IPS-18a (cell line): ENCODE measurements around the gene CYP4X1.
"Not testable (repeated sequence)": the region's sequence is repeated elsewhere in the genome, so short reads cannot be mapped to it uniquely, and the experiment has no call there.

Experiments used
- H3K27ac ChIP-seq: one replicate; pipeline ENCODE4 v1.5.1; 2013; ENCODE audit warnings: low read length
- H3K27me3 ChIP-seq: one replicate; pipeline ENCODE4 v1.6.1; 2013; ENCODE audit warnings: mild to moderate bottlenecking, low read length; ENCODE audit not compliant: control insufficient read depth, insufficient read depth
- H3K36me3 ChIP-seq: one replicate; pipeline ENCODE4 v1.6.1; 2013; ENCODE audit warnings: low read depth, low read length; ENCODE audit not compliant: control insufficient read depth
- H3K4me1 ChIP-seq: one replicate; pipeline ENCODE4 v1.6.1; 2013; ENCODE audit warnings: low read depth, low read length; ENCODE audit not compliant: control insufficient read depth
- H3K4me3 ChIP-seq: one replicate; pipeline ENCODE4 v1.5.1; 2013; ENCODE audit warnings: low read length
- H3K9ac ChIP-seq: one replicate; pipeline ENCODE4 v1.6.1; 2013; ENCODE audit warnings: mild to moderate bottlenecking, low read length, moderate library complexity
- H3K9me3 ChIP-seq: one replicate; pipeline ENCODE4 v1.6.1; 2013; ENCODE audit warnings: low read depth, low read length; ENCODE audit not compliant: control insufficient read depth

Gene CYP4X1

GRCh38 chr1:47023268-47024140, at the start of gene CYP4X1:
CYP4X1 (plus strand) TSS chr1:47023669; CDS start chr1:47023818, 149 bp downstream.
- Histone ChIP-seq H3K4me3 (peak within 1 kb of the TSS; percentile 66), H3K9ac (peak within 1 kb of the TSS; percentile 20), H3K27me3 (peaks cover 26% of the 10 kb centered on the region), H3K4me1 (peaks cover 23% of the 10 kb centered on the region), H3K27ac (no peak within 1 kb of the TSS), H3K36me3 (no peaks in the 10 kb centered on the region), H3K9me3 (no peaks in the 10 kb centered on the region)

GRCh38 chr1:46983166-46983829, 40.2 kb upstream of the CYP4X1 start:
- Histone ChIP-seq H3K4me3 (peak overlapping the region; percentile 15), H3K27ac (no peak overlapping the region), H3K27me3 (no peaks in the 10 kb centered on the region), H3K36me3 (no peaks in the 10 kb centered on the region), H3K9me3 (no peaks in the 10 kb centered on the region), H3K4me1 (peaks cover 22% of the 10 kb centered on the region), H3K9ac (no peak overlapping the region)

DNA sequence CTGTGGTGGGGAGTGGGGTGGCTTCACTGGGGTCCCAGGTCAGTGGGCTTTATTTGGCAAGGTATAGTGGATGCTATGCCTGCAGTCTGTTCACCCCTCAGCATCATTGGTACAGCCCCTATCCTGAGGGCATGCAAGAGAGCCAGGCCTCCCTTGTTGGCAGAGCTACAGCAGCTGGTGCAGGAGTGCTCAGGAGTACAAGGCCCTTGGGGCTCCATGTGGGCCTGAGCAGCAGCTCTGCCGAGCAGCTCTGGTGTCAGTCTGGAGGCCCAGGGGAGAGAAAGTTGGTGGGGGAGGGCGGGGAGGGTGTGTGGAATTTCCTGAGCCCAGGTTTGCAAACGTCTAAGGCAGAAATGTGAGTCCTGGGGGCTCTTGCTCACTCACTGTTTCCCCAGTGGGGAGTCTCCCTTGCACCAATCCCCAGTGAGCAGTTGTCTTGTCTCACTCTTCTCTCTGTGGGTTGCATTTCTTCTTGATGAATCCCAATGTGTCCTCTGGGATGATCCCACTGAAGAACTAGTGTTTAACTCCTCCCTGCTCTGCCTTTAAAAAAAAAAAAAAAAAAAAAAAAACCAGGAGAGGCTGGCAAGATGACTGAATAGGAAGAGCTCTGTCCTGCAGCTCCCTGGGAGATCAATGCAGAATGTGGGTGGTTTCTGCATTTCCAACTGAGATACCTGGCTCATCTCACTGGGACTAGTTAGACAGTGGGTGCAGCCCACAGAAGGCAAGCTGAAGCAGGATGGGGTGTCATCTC, 39.5 kb upstream of the CYP4X1 start:
- H3K27ac ChIP-seq, result no peak overlapping the region
- no peaks in the 10 kb centered on the region for H3K36me3 ChIP-seq
- H3K4me1 ChIP-seq, result peaks cover 22% of the 10 kb centered on the region
- H3K9ac ChIP-seq, result no peak overlapping the region
- no peaks in the 10 kb centered on the region for H3K27me3 ChIP-seq
- H3K9me3 ChIP-seq, result no peaks in the 10 kb centered on the region
- H3K4me3 ChIP-seq, result peak overlapping the region; percentile 15

DNA sequence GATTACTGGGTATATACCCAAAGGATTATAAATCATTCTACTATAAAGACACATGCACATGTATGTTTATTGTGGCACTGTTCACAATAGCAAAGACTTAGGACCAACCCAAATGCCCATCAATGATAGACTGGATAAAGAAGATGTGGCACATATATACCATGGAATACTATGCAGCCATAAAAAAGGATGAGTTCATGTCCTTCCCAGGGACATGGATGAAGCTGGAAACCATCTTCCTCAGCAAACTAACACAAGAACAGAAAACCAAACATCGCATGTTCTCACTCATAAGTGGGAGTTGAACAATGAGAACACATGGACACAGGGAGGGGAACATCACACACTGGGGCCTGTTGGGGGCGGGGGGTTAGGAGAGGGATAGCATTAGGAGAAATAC, 32.9 kb upstream of the CYP4X1 start:
- H3K27me3 ChIP-seq, H3K4me1 ChIP-seq, H3K9ac ChIP-seq, H3K4me3 ChIP-seq, H3K9me3 ChIP-seq, H3K27ac ChIP-seq, H3K36me3 ChIP-seq: not testable (repeated sequence)

GRCh38 chr1:46991083-46991923, 32.2 kb upstream of the CYP4X1 start:
- Histone ChIP-seq H3K27me3 (no peaks in the 10 kb centered on the region), H3K9ac (no peak overlapping the region), H3K9me3 (no peaks in the 10 kb centered on the region), H3K4me3 (no peak overlapping the region), H3K27ac (no peak overlapping the region), H3K4me1 (no peaks in the 10 kb centered on the region), H3K36me3 (no peaks in the 10 kb centered on the region)

GRCh38 chr1:46996659-46997281, 26.7 kb upstream of the CYP4X1 start:
- no peaks in the 10 kb centered on the region for H3K36me3 ChIP-seq
- H3K9ac ChIP-seq, result no peak overlapping the region
- peaks cover 11% of the 10 kb centered on the region for H3K4me1 ChIP-seq
- H3K27ac ChIP-seq, result no peak overlapping the region
- no peaks in the 10 kb centered on the region for H3K27me3 ChIP-seq
- H3K9me3 ChIP-seq, result no peaks in the 10 kb centered on the region
- no peak overlapping the region for H3K4me3 ChIP-seq

- Histone ChIP-seq H3K4me1 (peaks cover 11% of the 10 kb centered on the region), H3K36me3 (no peaks in the 10 kb centered on the region), H3K27me3 (no peaks in the 10 kb centered on the region), H3K9ac (no peak overlapping the region), H3K27ac (no peak overlapping the region), H3K4me3 (no peak overlapping the region), H3K9me3 (peaks cover 5% of the 10 kb centered on the region)
These were observed 21.3 kb upstream of the CYP4X1 start for GRCh38 chr1:47002211-47002610.

DNA sequence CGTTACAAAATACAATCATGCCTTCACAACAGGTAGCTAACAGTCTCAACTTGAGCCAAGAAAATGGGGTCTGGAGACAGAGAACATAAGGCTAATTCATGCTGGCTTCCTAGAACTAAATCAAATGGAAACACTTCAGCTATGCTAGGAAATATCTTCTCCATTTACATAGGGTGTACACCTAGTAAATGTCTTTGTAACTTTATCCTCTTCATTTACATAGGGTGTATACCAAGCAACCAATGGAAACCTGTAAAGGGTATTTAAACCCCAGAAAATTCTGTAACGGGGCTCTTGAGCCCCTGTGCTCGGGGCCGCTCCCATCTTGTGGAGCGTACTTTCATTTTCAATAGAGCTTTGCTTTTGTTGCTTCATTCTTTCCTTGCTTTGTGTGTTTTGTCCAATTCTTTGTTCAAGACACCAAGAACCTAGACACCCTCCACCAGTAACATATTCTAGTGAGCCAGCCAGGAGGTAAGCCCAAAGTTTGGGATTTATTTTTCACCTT, 19.5 kb upstream of the CYP4X1 start:
- no peaks in the 10 kb centered on the region for H3K36me3 ChIP-seq
- no peaks in the 10 kb centered on the region for H3K27me3 ChIP-seq
- H3K27ac ChIP-seq, result no peak overlapping the region
- peaks cover 8% of the 10 kb centered on the region for H3K4me1 ChIP-seq
- H3K9ac ChIP-seq, result no peak overlapping the region
- H3K9me3 ChIP-seq, result peaks cover 5% of the 10 kb centered on the region
- H3K4me3 ChIP-seq, result no peak overlapping the region

DNA sequence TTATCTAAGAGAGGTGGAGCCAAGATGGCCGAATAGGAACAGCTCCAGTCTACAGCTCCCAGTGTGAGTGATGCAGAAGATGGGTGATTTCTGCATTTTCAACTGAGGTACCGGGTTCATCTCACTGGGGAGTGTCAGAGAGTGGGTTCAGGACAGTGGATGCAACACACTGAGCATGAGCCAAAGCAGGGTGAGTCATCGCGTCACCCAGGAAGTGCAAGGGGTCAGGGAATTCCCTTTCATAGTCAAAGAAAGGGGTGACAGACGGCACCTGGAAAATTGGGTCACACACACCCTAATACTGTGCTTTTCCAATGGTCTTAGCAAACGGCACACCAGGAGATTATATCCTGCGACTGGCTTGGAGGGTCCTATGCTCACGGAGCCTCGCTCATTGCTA, 17.0 kb upstream of the CYP4X1 start:
- not testable (repeated sequence) for H3K27me3 ChIP-seq, H3K27ac ChIP-seq, H3K9ac ChIP-seq, H3K4me3 ChIP-seq, H3K4me1 ChIP-seq, H3K9me3 ChIP-seq, H3K36me3 ChIP-seq

DNA sequence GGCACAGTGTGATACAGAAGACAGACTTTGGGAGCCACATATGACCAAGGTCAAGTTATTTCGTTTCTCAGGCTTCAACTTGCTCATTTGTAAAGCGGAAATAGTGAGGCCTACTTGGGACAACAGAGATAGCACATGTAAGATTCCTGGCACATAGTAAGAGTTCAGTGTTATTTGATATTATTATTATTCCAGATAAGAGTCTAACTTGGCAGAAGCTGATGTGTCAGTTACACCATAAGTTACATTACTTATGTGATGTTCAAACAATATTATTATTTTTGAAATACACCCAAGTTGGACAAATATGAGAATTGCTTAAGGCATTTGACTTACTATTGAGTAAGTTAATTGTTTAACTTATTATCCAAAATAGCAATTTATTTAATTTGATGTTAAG, 10.2 kb upstream of the CYP4X1 start:
- Histone ChIP-seq H3K4me1 (peaks cover 5% of the 10 kb centered on the region), H3K4me3 (no peak overlapping the region), H3K9ac (no peak overlapping the region), H3K36me3 (no peaks in the 10 kb centered on the region), H3K9me3 (no peaks in the 10 kb centered on the region), H3K27me3 (no peaks in the 10 kb centered on the region), H3K27ac (no peak overlapping the region)
